LNCaP clone FGC (cell line): ENCODE measurements around the gene SFSWAP.

Experiments
- DNase-seq: peaks from one replicate; pipeline ENCODE4 v3.0.0-alpha.2; 2011; ENCODE audit warnings: low read depth
- H3K4me3 ChIP-seq: 2 replicates; pipeline ENCODE4 v1.5.1; 2011; ENCODE audit warnings: mild to moderate bottlenecking, low read depth, low read length, control low read depth
- TF ChIP-seq, protein P1 (sequence below): IDR thresholded peaks from 2 replicates; pipeline ENCODE4 v1.5.1; 2012; ENCODE audit warnings: mild to moderate bottlenecking; ENCODE audit not compliant: control insufficient read depth, insufficient read depth; ENCODE audit errors: extremely low read depth

The SFSWAP gene

DNA sequence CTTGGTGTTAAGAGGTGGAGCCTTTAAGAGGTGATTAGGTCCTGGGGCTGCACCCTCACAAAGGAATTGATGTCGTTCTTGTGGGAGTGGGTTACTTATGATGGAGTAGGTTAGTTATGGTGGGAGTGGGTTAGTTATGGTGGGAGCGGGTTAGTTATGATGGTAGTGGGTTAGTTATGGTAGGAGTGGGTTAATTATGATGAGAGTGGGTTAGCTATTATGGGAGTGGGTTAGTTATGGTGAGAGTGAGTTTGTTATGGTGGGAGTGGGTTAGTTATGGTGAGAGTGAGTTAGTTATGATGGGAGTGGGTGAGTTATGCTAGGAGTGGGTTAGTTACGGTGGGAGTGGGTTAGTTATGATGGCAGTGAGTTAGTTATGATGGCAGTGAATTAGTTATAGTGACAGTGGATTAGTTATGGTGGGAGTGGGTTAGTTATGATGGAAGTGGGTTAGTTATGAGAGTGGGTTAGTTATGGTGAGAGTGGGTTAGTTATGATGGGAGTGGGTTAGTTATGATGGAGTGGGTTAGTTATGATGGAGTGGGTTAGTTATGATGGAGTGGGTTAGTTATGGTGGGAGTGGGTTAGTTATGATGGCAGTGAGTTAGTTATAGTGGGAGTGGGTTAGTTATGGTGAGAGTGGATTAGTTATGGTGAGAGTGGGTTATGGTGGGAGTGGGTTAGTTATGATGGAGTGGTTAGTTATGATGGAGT lies 22.6 kb upstream of the SFSWAP start:
- H3K4me3 ChIP-seq: no peak overlapping the region
- TF ChIP-seq, protein P1, sequence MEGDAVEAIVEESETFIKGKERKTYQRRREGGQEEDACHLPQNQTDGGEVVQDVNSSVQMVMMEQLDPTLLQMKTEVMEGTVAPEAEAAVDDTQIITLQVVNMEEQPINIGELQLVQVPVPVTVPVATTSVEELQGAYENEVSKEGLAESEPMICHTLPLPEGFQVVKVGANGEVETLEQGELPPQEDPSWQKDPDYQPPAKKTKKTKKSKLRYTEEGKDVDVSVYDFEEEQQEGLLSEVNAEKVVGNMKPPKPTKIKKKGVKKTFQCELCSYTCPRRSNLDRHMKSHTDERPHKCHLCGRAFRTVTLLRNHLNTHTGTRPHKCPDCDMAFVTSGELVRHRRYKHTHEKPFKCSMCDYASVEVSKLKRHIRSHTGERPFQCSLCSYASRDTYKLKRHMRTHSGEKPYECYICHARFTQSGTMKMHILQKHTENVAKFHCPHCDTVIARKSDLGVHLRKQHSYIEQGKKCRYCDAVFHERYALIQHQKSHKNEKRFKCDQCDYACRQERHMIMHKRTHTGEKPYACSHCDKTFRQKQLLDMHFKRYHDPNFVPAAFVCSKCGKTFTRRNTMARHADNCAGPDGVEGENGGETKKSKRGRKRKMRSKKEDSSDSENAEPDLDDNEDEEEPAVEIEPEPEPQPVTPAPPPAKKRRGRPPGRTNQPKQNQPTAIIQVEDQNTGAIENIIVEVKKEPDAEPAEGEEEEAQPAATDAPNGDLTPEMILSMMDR: no peak
- no peak for DNase-seq

DNA sequence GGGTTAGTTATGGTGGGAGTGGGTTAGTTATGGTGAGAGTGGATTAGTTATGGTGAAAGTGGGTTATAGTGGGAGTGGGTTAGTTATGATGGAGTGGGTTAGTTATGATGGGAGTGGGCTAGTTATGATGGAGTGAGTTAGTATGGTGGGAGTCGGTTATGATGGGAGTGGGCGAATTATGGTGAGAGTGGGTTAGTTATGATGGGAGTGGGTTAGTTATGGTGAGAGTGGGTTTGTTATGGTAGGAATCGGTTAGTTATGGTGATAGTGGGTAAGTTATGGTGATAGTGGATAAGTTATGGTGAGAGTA lies 22.1 kb upstream of the SFSWAP start:
- no peak overlapping the region for H3K4me3 ChIP-seq
- DNase-seq: no peak
- TF ChIP-seq, protein P1: no peak

DNA sequence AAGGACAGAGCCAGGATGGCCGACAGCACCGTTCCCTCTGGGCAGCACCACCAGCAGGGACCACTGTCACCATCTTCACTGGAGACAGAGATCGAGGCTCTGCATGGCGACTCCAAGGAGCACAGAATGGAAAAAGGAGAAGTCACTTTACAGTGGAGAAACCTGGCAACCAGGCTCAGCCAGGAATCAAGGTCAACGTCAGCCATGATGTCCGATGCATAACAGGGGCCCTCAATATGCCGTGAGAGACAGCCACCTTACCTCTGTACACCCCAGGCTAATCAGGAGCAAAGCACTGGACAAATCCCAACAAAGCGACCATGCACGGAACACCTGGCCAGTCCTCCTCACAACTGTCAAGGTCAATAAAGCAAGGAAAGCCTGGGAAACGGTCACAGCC lies 20.6 kb upstream of the SFSWAP start:
- DNase-seq: no peak
- H3K4me3 ChIP-seq: no peak overlapping the region
- TF ChIP-seq, protein P1: no peak

DNA sequence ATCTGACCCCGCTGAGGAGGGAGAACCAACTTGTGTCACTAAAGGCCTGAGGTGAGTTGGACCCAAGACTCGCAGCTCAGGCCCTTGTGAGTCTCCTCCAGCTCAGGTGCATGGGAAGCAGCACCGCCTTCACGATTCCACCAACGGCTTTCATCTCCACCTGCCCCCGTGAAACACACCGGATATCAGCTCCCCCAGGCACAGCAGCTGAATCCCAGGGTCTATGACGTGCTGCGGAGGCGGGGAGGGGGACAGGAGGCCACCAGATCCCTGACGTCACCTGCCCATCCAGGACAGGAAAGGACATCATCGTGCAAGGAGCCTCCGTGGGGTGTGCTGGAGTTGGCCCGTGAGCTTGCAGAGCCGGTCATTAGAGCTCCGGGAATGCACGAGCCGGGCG lies 18.5 kb upstream of the SFSWAP start:
- no peak overlapping the region for H3K4me3 ChIP-seq
- TF ChIP-seq, protein P1: no peak
- DNase-seq: no peak

DNA sequence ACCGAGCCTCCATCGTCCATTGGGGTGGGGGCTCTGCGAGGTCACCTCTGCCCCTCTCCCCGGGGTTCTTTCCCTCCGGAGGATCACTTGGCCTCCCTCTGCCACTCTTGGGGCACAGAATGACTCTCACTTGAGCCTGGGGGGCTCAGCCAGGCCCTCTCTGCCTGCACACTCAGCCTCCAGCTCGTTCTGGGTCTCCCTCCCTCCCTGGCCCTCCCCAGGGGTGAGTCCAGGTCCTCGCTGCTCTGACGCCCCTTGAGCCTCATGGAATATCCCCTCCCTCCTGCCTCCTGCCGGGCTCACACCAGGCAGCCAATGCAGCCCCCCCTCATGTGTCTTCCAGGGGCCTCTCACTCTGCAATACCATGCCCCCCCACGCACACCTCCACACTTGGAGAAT lies 17.7 kb upstream of the SFSWAP start:
- no peak overlapping the region for H3K4me3 ChIP-seq
- TF ChIP-seq, protein P1: no peak
- DNase-seq: no peak

DNA sequence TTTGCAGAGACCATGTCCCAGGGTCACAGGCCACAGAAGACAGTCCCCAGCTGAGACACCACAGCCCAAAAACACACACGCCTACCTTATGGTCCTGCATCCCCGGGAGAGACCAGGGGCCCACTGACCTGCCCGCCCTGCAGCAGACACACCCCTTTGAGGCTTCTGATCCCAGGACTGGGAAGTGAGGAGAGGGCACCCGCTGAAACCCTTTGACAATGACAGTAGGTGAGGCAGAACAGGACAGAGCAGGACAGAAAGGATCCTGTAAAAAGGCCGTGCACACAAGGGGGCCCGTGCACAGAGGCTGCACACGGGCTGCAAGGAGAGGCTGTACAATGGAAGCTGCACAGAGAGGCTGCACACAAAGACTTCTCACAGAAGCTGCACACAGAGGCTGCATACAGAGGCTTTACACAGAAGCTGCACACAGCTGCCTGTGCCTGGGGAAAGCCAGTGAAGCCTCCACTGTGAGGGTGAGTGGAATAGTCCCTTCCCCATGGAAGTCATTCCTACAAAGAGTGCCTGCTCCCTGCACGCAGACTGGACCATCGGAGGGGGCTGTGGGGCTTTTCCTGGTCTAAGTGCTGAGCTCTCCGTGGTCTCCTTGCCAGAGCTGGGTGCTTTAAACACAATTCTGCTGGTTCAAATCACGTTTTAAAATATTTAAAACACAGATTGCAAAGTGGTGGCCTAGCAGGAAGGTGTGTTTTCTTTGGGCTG lies 16.6 kb upstream of the SFSWAP start:
- TF ChIP-seq, protein P1: no peak
- no peak overlapping the region for H3K4me3 ChIP-seq
- no peak for DNase-seq
